HL-60 (cell line): ENCODE data around the gene LOXL1.

Source experiments
- CTCF ChIP-seq: IDR thresholded peaks from one replicate; pipeline ENCODE4 v1.5.1; 2011; ENCODE audit warnings: low read length, control low read depth, inconsistent platforms; ENCODE audit not compliant: insufficient read depth
- GABPA ChIP-seq: IDR thresholded peaks from 2 replicates; pipeline ENCODE4 v1.6.1; 2012; ENCODE audit warnings: low read depth
- POLR2AphosphoS5 ChIP-seq: IDR thresholded peaks from 2 replicates; pipeline ENCODE4 v1.6.1; 2012; ENCODE audit warnings: low read depth
- REST ChIP-seq: IDR thresholded peaks from 2 replicates; pipeline ENCODE4 v1.6.1; 2012; ENCODE audit warnings: low read depth; ENCODE audit not compliant: insufficient replicate concordance

- no peak for TF ChIP-seq CTCF
- no peak for TF ChIP-seq GABPA
- no peak for TF ChIP-seq POLR2AphosphoS5
- no peak for TF ChIP-seq REST
Observed at GRCh38 chr15:73955326-73955725, 29.1 kb downstream of the LOXL1 start.
